ENCODE data around the gene ZNF408. TPM values are rescaled to one million over a fixed set of nuclear protein-coding genes. Genes with fewer than 3 reads are reported as not detected.

Gene ZNF408
- total RNA-seq, 1 donor from 2014 or later: 13.8 TPM

GRCh38 chr11:46675288-46675851, 25.5 kb upstream of the ZNF408 start:
- no peak for DNase-seq (ENCODE audit: extremely low read depth, low read depth, low spot score)

DNA sequence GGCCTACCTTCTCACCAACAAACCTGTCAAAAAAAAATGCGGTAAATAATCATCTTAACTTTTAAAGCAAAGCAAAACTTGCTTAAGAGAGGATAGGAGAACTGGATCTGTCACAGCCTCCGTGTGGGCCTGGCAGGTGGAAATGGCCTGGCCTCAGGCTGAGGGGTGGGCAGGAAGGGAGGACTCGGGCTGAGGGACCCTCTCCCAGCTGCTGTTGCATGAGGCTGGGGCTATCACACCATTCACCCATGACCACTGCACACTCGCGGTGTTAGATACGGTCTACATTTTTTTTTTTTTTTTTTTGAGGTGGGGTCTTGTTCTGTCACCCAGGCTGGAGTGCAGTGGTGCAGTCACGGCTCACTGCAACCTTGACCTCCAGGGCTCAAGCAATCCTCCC, 24.9 kb upstream of the ZNF408 start:
- no peak for DNase-seq (ENCODE audit: extremely low read depth, low read depth, low spot score)

DNA sequence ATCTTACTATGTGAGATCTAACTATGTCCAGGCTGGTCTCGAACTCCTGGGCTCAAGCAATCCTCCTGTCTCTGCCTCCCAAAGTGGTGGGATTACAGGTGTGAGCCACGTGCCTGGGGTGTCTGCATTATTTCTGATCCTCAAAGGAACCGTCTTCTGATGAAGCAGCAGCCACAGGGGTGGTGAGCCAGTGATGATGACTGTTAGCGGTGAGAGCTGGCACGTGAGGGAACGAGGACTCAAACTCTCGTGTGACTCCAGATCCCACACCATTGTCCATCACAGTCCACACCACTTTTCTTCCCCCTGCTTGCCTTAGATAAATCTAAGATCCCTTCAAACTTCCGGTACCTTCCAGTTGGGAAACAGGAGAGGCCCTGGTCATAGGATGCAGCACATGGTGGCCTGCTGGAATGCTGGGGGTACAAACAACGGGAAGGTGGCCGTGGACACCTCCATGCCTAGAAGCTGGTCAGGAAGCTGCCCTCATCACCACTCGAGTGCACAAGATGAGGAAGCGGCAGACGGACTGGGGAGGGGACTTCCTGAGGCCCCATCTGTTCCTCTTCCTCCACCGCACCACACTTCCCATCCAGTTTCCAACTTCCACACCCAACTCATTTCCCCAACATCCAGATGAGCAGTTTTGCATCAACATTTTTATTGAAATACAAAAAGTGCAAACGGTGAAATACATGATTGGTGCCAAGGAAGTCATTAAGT, 24.2 kb upstream of the ZNF408 start:
- no peak for DNase-seq (ENCODE audit: extremely low read depth, low read depth, low spot score)

DNA sequence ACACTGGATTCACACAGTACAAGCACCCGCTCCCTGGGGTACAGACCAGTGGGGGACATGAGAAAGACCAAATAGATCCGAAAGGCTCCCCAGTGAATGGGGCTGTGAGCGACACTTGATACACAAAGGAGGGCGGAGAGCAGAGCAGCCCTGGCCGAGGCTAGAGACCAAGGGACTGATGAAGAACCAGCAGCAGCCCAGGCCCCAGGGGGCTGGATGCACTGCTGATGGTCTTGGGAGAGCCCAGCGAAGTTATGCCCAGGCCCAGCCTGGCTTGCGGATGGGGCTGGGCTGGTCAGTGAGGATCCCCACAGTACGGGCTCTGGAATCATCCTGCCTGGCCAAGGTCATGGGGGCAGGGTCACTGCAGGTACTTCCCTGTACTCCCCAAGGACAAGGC, 23.7 kb upstream of the ZNF408 start:
- DNase-seq (ENCODE audit: extremely low read depth, low read depth, low spot score): no peak

DNA sequence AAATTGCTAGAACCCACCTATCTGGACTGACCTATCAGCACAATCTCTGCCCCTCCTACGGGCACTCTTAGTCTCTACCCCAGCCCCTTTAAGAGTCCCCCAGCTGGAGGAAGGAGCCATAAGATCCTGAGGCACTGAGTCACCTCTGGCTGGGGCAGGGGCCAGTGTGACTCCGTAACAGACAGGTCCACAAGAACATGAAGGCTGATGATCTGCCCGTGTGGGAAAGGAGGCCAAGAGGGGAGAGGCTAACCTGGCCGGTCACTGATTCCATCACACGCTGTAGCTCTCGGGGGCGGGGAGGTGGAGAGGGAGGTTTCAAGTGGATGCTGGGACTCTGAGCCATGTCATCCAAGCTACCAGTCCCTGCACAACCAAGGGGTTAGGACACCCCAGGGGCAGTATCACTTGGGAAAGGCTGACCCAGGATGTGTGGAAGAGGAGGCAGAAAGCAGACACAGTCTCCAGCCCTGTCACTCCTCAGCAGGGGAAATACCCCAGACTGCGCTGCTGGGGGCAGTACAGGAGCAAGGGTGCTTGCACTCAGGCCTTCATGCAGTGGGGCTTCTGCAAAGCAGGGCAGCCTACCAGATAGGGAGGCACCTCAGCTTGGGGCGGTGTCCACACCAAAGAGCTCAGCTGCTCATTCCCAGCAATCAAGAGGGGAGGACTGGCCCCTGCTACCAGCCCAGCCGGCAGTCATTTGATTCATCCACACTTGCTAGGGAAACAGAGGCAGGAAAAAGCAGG, 22.7 kb upstream of the ZNF408 start:
- DNase-seq (ENCODE audit: extremely low read depth, low read depth, low spot score): no peak

DNA sequence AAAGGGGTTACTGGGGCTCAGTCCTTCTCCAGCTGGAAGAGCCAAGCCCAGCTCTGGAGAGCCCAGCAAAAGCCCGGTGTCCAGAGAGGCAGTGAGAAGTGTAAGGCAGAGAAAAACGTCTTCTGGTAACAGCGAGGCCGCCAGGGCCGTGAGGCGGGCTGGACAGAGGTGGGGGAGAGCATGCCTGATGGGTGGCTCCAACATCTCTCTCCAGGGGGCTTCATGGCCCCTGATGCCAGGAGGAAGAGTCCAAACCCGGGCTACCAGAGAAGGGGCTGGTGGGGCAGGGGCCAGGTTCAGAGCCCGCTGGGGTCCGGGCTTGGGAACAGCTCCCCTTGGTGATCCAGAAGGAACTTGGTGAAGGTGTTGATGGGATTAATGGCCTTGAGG, 22.1 kb upstream of the ZNF408 start:
- no peak for DNase-seq (ENCODE audit: extremely low read depth, low read depth, low spot score)

GRCh38 chr11:46679241-46680163, 21.3 kb upstream of the ZNF408 start:
- DNase-seq (ENCODE audit: extremely low read depth, low read depth, low spot score): no peak

GRCh38 chr11:46680164-46680760, 20.6 kb upstream of the ZNF408 start:
- no peak for DNase-seq (ENCODE audit: extremely low read depth, low read depth, low spot score)

DNA sequence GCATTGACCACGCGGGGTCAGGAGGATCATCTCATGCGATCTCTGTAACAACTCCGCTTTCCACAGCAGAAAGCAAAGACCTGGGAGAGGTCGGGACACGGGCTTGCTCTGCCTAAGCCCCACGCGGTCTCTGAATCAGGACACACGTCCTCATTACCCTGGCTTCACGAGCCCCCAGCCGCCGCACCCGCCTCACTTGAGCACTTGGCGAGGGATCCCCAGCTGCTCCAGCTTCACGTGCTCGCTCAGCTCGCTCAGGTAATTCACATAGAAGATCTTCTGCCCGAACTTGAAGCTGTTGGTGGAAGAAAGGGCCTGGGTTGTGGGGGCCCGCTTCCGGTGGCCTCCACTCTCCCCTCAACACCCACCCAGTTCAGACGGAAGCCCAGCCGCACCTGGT, 20.0 kb upstream of the ZNF408 start:
- DNase-seq (ENCODE audit: extremely low read depth, low read depth, low spot score): no peak

DNA sequence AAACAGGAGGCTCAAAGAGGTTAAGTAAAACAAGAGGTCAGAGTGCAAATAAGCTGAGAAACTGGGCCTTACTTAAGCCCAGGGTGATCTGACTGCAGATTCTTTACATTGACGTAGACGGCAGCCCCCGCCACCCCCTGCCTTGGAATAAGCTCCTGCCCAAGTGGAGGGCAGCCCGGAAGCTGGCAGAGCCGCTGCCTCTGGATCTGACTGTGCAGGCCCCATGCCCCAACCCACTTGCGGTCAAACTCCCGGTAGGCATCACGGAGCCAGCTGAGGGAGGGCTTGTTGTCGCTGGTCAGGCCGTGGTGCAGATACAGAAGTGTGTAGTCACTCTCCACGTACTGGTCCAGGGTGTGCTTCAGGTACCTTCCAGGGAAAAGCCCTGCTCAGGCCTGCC, 19.0 kb upstream of the ZNF408 start:
- DNase-seq (ENCODE audit: extremely low read depth, low read depth, low spot score): no peak

- no peak for DNase-seq (ENCODE audit: extremely low read depth, low read depth, low spot score)
Observed at GRCh38 chr11:46682773-46683752, 17.8 kb upstream of the ZNF408 start.

DNA sequence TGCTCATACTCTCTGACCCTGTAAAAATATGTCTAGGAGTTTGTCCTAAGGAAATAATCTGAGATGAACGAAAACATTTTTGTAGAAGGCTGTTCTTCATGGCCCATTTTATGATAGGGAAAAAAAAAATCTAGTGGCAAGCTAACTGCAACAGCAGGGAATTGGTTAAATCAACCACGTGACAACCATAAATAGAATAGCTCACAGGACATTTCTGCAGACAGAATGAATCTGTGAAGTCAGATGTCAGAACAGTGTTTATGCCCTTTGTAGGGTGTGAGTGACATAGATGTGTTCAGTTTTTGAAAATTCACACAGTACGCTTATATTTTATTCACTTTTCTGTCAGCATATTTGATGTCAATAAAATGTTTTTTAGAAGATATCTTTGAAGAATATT, 16.5 kb upstream of the ZNF408 start:
- DNase-seq (ENCODE audit: extremely low read depth, low read depth, low spot score): no peak

- DNase-seq (ENCODE audit: extremely low read depth, low read depth, low spot score): no peak
Observed at GRCh38 chr11:46686886-46687795, 13.7 kb upstream of the ZNF408 start.

- DNase-seq (ENCODE audit: extremely low read depth, low read depth, low spot score): no peak
Observed at GRCh38 chr11:46690702-46691101, 10.1 kb upstream of the ZNF408 start.

DNA sequence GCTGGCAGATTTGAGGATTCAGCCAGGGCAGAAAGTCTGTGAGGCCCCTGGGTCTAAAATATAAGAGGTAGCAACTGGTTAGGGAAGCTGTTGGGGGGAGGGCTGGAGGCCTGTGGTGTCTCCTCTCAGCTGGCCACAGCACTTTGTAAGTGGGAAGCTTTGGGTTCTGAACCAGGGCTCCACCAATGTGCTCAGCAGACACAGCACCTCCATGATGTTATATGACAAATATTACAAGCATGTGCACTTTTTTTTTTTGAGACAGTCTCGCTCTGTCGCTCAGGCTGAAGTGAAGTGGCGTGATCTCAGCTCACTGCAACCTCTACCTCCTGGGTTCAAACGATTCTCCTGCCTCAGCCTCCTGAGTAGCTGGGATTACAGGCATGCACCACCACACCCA, 8.4 kb upstream of the ZNF408 start:
- DNase-seq (ENCODE audit: extremely low read depth, low read depth, low spot score): no peak

GRCh38 chr11:46693597-46694012, 7.2 kb upstream of the ZNF408 start:
- no peak for DNase-seq (ENCODE audit: extremely low read depth, low read depth, low spot score)

GRCh38 chr11:46694072-46694471, 6.8 kb upstream of the ZNF408 start:
- DNase-seq (ENCODE audit: extremely low read depth, low read depth, low spot score): no peak

DNA sequence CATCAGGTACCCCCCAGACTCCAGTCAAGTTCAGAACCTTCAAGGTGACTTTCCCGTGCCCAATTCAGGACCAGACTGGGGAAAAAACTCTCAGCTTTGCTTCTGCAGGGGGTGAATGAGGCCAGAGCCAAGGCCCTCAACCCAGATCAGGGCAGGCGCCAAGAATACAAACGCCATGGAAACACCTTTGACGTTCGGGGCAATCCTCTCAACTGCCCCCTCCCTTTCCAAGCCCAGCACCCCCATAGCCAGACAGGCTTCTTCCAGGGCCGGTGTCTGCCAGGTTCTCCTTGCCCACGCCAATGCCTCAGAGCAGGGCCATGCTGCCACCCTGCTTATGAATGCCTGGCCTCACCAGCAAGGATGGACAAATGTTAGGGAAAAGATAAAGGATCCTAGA, 6.2 kb upstream of the ZNF408 start:
- no peak for DNase-seq (ENCODE audit: extremely low read depth, low read depth, low spot score)
